SH-SY5Y (cell line): ENCODE results near the gene CLDN25.

Experiments
- GATA2 ChIP-seq: IDR thresholded peaks from 2 replicates; pipeline ENCODE4 v1.6.1; 2011; ENCODE audit warnings: mild to moderate bottlenecking, low read depth, low read length
- GATA3 ChIP-seq: IDR thresholded peaks from 2 replicates; pipeline ENCODE4 v1.6.1; 2011; ENCODE audit warnings: low read depth, mild to moderate bottlenecking, low read length, moderate library complexity

DNA sequence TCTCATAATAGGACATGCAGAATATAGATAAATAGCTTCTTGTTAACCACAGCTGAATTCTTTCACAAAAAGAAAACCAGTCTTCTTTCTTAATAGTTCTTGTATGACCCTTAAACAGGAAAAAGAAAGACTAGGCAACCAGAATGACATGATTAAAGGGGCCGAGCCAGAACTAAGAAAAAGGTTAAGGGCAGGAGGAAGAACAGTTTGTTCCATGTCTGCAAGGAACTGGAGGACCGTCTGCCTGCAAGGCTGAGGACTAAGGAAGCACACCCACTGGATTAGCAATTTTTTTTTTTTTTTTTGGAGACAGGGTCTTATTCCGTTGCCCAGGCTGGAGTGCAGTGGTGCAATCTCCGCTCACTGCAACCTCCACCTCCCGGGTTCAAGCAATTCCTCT, 47.5 kb upstream of the CLDN25 start:
- TF ChIP-seq GATA2 (no peak), GATA3 (no peak)
